HEK293 (cell line): ENCODE data around the gene LSMEM2.

Experiments
- HOXD13 ChIP-seq: sonication (generic); formaldehyde crosslinking; IDR thresholded peaks from 2 replicates; pipeline ENCODE4 v1.8.0; 2022; ENCODE audit warnings: missing genetic modification reagents, borderline replicate concordance
- KLF8 ChIP-seq: fragments of 450-650 bp; formaldehyde crosslinking; IDR thresholded peaks from 2 replicates; pipeline ENCODE4 v1.5.1; 2016; ENCODE audit warnings: missing biosample characterization, missing genetic modification characterization
- PRDM2 ChIP-seq: fragments of 450-650 bp; formaldehyde crosslinking; IDR thresholded peaks from 2 replicates; pipeline ENCODE4 v1.5.1; 2016; ENCODE audit warnings: missing biosample characterization, missing genetic modification characterization, borderline replicate concordance
- SCRT2 ChIP-seq: fragments of 450-650 bp; formaldehyde crosslinking; IDR thresholded peaks from 2 replicates; pipeline ENCODE4 v1.5.1; 2016; ENCODE audit warnings: missing biosample characterization, missing genetic modification characterization
- ZBTB11 ChIP-seq: fragments of 450-650 bp; formaldehyde crosslinking; conservative IDR thresholded peaks from 2 replicates; pipeline ENCODE4 v1.5.1; 2016; ENCODE audit warnings: low read depth, missing biosample characterization, missing genetic modification characterization
- ZBTB26 ChIP-seq: fragments of 450-650 bp; formaldehyde crosslinking; optimal IDR thresholded peaks from 2 replicates; pipeline ENCODE3; 2016; ENCODE audit warnings: missing biosample characterization, mild to moderate bottlenecking, missing genetic modification characterization
- ZBTB49 ChIP-seq: fragments of 450-650 bp; formaldehyde crosslinking; IDR thresholded peaks from 2 replicates; pipeline ENCODE4 v1.5.1; 2016; ENCODE audit warnings: missing biosample characterization, missing genetic modification characterization, low read depth
- ZFP3 ChIP-seq: fragments of 450-650 bp; formaldehyde crosslinking; IDR thresholded peaks from 2 replicates; pipeline ENCODE4 v1.5.1; 2016; ENCODE audit warnings: low read depth, missing biosample characterization, missing genetic modification characterization
- ZFP41 ChIP-seq: fragments of 450-650 bp; formaldehyde crosslinking; IDR thresholded peaks from 2 replicates; pipeline ENCODE4 v1.5.1; 2016; ENCODE audit warnings: missing biosample characterization, missing genetic modification characterization, borderline replicate concordance
- ZNF10 ChIP-seq: fragments of 450-650 bp; formaldehyde crosslinking; IDR thresholded peaks from 2 replicates; pipeline ENCODE4 v1.5.1; 2017; ENCODE audit warnings: missing biosample characterization, missing genetic modification characterization
- ZNF155 ChIP-seq: fragments of 450-650 bp; formaldehyde crosslinking; IDR thresholded peaks from 2 replicates; pipeline ENCODE4 v1.5.1; 2016; ENCODE audit warnings: missing biosample characterization, missing genetic modification characterization
- ZNF302 ChIP-seq: fragments of 450-650 bp; formaldehyde crosslinking; IDR thresholded peaks from 2 replicates; pipeline ENCODE4 v1.5.1; 2016; ENCODE audit warnings: missing biosample characterization, missing genetic modification characterization, low read depth
- ZNF341 ChIP-seq: fragments of 450-650 bp; formaldehyde crosslinking; IDR thresholded peaks from 2 replicates; pipeline ENCODE4; 2016; ENCODE audit warnings: low read depth, missing biosample characterization, missing genetic modification characterization
- ZNF416 ChIP-seq: fragments of 450-650 bp; formaldehyde crosslinking; IDR thresholded peaks from 2 replicates; pipeline ENCODE4 v1.5.1; 2016; ENCODE audit warnings: missing biosample characterization, missing genetic modification characterization
- ZNF514 ChIP-seq: fragments of 450-650 bp; formaldehyde crosslinking; IDR thresholded peaks from 2 replicates; pipeline ENCODE4 v1.5.1; 2016; ENCODE audit warnings: missing biosample characterization, missing genetic modification characterization
- ZNF548 ChIP-seq: fragments of 450-650 bp; formaldehyde crosslinking; IDR thresholded peaks from 2 replicates; pipeline ENCODE4 v1.5.1; 2016; ENCODE audit warnings: missing biosample characterization, missing genetic modification characterization
- ZNF560 ChIP-seq: fragments of 450-650 bp; formaldehyde crosslinking; IDR thresholded peaks from 2 replicates; pipeline ENCODE4 v1.5.1; 2017; ENCODE audit warnings: missing biosample characterization, missing genetic modification characterization, borderline replicate concordance
- ZNF610 ChIP-seq: fragments of 450-650 bp; formaldehyde crosslinking; IDR thresholded peaks from 2 replicates; pipeline ENCODE4 v1.5.1; 2016; ENCODE audit warnings: missing biosample characterization, missing genetic modification characterization, borderline replicate concordance
- ZNF626 ChIP-seq: fragments of 450-650 bp; sonication (Bioruptor Pico); formaldehyde crosslinking; IDR thresholded peaks from 2 replicates; pipeline ENCODE4 v1.5.1; 2018; ENCODE audit warnings: missing biosample characterization, missing genetic modification characterization, inconsistent platforms
- ZNF645 ChIP-seq: fragments of 450-650 bp; formaldehyde crosslinking; IDR thresholded peaks from 2 replicates; pipeline ENCODE4; 2016; ENCODE audit warnings: missing biosample characterization, missing genetic modification characterization
- ZNF785 ChIP-seq: fragments of 450-650 bp; formaldehyde crosslinking; IDR thresholded peaks from 2 replicates; pipeline ENCODE4 v1.5.1; 2016; ENCODE audit warnings: missing biosample characterization, missing genetic modification characterization
- ZNF843 ChIP-seq: fragments of 450-650 bp; formaldehyde crosslinking; IDR thresholded peaks from 2 replicates; pipeline ENCODE4 v1.5.1; 2016; ENCODE audit warnings: missing biosample characterization, missing genetic modification characterization
- ZSCAN18 ChIP-seq: fragments of 450-650 bp; formaldehyde crosslinking; IDR thresholded peaks from 2 replicates; pipeline ENCODE4 v1.5.1; 2016; ENCODE audit warnings: missing biosample characterization, missing genetic modification characterization

LSMEM2 gene

GRCh38 chr3:50298836-50299637 lies 20.1 kb downstream of the LSMEM2 start, which contains the start of the genes HYAL3 and NAA80 (continued):
- TF ChIP-seq ZBTB49 (no peak), ZNF548 (tag by site-specific recombination) (no peak), ZNF416 (no peak), ZFP3 (tag by site-specific recombination) (no peak), ZNF843 (tag by site-specific recombination) (no peak), ZNF514 (no peak), ZNF341 (peak; percentile 82), KLF8 (tag by site-specific recombination) (peak; percentile 59; the same call in 1 of the 2 replicates), ZBTB11 (tag by site-specific recombination) (peak; percentile 14; the same call in 1 of the 2 replicates), ZNF155 (no peak), ZNF645 (tag by site-specific recombination) (no peak), ZSCAN18 (tag by site-specific recombination) (no peak), ZNF785 (tag by site-specific recombination) (peak; percentile 50; the same call in 1 of the 2 replicates), ZNF10 (no peak), ZNF560 (tag by site-specific recombination) (no peak), ZNF302 (no peak), ZNF610 (tag by site-specific recombination) (0 out of 2 replicates have a peak, but pooled peaks have one; percentile 26), HOXD13 (no peak), ZFP41 (tag by site-specific recombination) (no peak), ZBTB26 (tag by site-specific recombination) (peak; percentile 85), PRDM2 (tag by site-specific recombination) (no peak), SCRT2 (tag by site-specific recombination) (no peak), ZNF626 (tag by site-specific recombination) (no peak)
